Inflammatory macrophage (primary cell): ENCODE results near the gene TELO2.

Experiments
- DNase-seq, 2 donors: peaks; one replicate each; pipeline ENCODE4 v3.0.0-alpha.2; 2020 to 2022

The TELO2 gene

DNA sequence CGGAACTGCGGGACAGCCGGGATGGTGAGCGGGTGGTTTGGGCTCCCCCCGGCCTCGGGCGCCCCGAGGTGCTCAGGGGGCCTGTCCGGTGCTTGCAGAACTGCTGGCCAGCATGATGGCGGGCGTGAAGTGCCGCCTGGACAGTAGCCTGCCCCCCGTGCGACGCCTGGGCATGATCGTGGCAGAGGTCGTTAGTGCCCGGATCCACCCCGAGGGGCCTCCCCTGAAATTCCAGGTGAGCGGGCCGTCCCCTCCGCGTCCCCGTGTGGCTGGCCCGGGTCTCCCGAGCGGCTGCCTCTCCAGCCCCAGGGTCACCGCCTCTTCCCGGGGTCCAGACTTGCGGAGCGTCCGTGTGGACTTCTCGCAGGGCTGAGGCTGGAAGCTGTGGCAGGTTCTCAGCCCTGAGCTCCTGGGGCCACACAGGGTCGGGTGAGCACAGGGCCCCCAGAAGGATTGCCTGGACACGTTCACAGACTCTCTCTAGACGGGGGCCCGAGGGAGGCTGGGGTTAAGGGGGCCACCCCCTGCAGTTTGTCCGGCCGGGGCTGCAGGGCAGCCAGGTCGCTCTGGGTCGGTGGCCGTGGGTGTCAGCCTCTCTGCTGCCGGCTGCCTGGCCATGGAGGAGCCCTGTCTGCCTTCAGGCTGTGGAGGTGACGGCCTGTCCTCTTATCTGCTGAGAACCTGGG lies 7.4 kb downstream of the TELO2 start:
- no peak for DNase-seq

DNA sequence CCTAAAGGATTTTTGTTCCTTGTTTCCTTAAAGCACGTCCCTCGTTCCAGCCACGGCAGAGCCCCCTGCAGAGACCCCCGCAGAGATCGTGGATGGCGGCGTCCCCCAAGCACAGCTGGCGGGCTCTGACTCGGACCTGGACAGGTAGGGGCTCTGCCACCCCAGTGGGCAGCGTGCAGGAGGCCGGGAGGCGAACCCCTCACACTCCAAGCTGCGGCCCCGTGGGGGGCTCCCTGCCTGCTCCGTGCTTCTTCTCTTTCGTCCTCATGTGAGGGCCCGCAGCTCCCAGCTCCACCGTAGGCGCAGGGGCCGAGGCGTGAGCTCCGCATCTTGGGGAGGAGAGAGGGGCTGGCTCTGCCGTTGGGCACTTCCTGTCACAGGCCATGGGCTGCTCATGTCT lies 8.5 kb downstream of the TELO2 start:
- no peak for DNase-seq

DNA sequence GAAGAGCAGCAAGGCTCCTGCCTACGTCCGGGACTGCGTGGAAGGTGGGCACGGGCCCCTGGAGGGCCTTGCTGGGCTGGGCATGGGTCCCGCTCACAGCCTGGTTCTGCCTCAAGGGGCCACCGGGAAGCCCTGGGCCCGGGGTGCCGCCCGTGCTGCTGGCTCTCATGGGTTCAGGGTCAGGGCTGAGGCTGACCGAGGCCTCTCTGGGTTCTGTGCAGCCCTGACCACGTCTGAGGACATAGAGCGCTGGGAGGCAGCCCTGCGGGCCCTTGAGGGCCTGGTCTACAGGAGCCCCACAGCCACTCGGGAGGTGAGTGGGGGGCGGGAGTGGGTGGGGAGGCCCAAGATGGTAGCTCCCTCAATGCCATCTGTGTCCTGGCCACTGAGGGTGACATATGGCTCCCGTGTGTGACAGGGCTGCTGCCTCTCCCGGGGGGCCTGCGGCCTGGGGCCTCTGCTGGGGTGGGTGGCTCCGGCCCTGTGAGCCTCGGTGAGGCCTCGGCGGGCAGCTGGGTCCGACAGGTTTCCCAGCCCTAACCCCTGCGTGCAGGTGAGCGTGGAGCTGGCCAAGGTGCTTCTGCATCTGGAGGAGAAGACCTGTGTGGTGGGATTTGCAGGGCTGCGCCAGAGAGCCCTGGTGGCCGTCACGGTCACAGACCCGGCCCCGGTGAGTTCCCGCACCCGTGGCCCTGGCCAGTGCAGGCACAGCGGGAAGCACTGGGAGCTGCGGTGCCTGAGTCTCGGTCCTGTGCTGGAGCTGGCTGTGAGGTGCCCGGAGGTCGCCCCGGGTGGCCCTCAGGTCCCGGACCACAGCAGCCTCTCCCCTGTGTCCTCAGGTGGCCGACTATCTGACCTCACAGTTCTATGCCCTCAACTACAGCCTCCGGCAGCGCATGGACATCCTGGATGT lies 9.2 kb downstream of the TELO2 start:
- DNase-seq = no peak

DNA sequence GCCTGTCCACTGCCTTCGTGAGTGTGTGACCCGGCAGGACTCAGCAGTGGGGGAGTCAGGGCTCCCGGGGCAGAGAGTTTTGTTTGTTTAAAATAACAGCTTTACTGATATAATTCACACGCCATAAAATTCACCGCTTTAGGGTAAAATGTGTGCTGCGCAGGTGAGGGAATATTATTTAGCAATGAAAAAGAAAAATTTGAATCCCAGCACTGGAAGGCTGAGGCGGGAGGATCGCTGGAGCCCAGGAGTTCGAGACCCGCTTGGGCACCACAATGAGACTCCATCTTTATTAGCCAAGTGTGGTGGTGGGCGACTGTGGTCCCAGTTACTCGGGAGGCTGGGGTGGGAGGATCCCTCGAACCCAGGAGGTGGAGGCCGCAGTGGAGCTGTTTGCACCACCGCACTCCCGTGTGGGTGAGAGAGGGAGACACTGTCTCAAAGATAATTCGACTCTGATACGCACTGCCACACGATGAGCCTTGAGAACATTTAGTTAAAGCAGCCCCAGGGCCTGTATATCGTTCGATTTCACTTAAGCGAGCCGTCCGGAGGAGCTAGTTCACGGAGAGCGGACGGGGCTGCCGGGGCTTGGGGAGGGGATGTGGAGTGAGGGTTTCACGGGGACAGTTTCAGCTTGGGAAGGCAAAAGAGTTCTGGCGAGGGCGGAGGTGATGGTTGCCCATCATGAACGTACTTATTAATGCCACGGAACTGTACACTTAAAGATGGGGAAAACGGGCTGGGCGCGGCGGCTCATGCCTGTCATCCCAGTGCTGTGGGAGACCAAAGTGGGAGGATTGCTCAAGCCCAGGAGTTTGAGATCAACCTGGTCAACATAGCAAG lies 10.2 kb downstream of the TELO2 start:
- no peak for DNase-seq

DNA sequence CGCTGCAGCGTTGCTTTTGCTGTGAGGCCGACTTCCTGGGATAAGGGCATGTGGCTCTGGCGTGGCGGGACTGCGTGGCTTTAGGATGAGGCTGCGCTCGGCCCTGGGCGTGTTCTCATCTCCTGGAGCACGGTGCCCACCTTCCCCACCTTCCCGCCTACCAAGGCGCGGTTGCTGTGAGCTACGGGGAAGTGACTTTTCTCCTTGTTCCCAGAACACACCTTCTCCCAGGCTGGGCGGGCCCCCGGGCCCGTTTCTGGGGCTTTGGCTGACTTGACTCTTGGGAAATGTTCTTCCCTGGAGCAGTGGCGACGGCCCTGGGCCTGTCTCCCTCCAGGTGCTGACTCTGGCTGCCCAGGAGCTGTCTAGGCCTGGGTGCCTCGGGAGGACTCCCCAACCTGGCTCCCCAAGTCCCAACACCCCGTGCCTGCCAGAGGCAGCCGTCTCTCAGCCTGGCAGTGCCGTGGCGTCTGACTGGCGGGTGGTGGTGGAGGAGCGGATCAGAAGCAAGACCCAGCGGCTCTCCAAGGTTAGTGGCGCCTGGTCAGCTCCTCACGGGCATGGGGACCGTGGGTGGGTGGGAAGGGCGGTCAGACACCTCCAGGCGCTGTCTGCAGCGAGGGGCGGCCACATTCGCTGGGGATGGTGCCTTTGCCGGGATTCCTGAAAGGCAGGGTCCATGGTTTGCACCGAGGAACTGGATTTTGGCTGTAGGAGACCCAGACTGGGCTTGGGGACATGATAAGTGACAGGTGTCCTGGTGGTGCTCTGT lies 12.1 kb downstream of the TELO2 start:
- no peak for DNase-seq

DNA sequence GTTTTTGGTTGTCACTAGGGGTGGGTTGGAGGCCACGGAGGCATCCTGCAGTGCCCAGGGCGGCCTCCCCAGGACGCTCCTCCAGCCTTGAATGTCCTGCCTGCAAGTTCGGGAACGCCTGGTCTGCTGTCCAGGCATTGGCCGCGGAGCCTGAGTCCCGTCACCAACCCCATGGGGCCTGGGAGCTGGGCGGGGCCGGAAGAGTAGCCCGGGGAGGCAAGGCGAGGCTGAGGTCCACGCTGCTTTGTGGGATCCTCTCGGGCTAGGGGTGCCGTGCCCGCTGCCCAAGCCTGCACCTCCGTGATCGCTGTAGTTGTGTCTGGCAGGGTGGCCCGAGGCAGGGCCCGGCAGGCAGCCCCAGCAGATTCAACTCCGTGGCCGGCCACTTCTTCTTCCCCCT lies 12.8 kb downstream of the TELO2 start:
- DNase-seq = no peak

DNA sequence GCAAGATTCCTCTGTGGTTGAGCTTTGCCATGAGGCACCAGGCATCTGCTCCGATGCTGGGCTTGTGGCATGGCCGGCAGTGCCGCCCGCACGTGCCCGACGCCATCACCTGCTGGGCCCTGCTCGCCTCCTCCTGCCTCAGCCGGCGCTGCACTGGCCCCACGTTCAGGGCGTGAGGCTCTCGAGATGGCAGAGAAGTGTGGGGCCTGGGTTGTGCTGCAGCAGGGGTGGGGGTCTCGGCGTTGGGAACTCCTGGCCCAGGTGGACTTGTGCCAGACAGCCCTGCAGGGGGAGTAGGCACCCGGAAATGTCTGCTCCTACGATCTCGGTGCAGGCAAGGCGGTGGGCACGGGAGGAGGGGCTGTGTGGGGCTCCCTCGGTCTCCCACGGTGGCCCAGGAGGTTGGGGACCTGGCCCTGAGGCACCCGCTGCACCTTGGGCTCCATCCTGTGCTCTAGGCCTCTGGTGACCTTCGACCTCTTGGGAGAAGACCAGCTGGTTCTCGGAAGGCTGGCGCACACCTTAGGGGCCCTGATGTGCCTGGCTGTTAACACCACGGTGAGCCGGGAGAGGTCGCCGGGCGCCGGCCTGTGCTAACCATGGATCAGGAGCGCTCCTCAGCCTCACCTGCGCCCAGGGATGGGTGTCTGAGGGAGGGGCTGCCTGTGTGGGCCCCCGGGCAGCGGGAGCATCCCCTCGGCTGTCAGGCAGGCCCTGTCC lies 13.5 kb downstream of the TELO2 start:
- DNase-seq = no peak

DNA sequence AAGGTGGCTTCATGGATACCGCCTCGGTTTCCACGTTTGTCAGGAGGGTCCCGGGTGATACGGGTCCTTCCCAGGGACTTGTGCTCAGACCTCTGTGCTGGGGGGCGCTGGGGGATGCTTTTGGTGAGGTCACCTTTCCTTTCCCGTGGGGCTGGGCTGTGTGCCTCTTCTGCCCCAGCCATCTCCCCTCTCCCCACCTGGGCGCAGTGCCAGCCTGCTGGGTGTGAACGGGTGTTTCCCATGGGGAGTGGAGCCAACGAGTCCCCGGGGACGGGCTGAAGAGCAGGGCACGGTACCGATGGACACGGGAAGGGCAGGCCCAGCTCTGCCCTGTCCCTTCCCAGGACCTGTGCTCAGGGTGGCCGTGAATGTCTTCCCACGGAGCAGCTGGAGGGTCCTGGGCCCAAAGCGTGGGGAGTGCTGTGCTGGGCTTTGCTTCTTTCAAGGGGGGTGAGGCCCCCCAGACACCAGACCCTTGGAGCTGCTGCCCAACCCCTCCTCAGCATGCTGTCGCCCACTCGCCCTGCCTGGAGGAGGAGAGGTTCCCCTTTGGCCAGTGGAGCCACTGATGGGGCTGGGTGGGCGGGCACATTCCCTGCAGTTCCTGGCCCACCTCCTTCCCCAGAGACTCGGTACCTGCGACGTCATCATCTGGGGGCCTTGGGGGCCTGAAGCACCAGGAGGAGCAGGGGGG lies 15.5 kb downstream of the TELO2 start:
- DNase-seq = no peak

DNA sequence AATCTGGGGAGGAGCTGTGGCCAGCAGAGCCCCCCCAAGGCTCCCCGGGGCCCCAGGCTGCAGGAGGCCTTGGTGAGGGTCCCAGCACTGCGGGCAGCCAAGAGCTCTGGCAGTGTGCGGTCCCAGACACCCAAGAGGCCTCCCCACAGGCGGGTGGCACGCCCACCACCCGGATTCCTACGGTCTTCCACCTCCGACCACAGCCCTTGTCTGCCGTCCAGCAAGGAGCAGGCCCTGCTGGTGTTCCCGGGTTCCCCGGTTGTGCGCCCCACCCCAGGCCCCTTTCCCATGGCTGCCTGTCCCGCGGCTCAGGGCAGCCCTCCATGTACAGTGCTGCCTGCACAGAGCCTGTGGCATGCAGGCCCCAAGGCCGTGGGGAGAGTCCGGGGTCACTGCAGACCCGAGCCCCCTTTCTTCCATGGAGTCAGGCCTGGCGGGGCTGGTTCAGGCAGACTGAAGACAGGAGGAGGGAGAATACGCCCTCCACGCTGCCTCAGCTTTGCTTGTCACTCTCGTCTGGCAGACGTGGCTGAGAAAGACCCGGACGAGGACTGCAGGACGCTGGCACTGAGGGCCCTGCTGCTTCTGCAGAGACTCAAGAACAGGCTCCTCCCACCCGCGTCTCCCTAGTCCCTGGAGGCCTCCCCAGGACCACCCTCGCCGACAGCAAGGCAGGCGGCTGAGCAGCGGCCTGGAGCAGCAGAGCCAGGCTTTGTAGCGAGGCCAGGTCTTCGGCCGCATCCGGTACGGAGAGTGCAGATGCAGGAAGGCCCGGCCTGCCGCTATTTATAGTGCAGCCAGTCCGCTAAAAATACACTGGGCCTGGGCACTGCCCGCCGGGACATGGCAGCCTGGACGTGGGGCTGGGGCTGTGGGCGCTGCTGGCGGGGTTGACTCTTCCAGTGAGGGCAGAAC lies 16.4 kb downstream of the TELO2 start:
- DNase-seq = no peak

DNA sequence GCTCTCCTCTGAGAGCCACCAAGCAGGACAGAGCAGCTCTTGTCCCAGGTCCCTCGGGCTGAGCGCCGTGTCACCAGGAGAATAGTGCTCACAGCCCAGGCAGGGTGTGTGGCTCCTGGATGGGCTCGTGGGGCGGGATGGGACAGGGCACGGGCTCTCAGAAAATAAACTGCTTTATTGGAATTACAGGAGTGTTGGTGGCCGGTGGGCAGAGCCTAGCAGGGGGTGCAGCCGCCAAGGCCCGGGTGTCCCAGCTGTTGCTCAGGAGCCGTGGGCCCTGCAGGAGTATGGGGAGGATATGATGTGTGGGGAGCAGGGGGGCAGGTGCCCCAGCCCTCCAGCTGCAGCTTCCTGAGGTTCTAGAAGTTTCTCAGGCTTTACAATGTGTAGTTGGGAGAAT lies 17.1 kb downstream of the TELO2 start:
- no peak for DNase-seq

DNA sequence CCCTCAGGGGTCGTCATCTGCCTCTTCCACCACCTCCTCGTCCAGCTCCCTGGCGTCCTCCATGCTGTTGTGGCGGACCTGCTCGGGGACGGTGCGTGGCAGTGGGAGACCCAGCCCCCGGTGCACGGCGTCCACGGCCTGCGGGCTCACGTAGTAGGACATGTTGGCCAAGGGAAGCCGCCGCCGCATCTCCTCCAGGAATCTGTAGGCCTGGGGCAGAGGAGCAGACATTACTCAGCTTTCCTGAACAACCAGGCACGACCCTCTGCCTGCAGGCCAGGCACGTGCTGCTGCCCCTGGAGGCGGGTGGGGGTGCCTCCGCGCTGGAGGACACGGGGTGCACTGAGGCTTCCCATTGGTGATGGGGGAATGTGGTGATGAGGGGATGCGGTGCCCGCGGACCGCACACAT lies 17.8 kb downstream of the TELO2 start:
- no peak for DNase-seq

DNA sequence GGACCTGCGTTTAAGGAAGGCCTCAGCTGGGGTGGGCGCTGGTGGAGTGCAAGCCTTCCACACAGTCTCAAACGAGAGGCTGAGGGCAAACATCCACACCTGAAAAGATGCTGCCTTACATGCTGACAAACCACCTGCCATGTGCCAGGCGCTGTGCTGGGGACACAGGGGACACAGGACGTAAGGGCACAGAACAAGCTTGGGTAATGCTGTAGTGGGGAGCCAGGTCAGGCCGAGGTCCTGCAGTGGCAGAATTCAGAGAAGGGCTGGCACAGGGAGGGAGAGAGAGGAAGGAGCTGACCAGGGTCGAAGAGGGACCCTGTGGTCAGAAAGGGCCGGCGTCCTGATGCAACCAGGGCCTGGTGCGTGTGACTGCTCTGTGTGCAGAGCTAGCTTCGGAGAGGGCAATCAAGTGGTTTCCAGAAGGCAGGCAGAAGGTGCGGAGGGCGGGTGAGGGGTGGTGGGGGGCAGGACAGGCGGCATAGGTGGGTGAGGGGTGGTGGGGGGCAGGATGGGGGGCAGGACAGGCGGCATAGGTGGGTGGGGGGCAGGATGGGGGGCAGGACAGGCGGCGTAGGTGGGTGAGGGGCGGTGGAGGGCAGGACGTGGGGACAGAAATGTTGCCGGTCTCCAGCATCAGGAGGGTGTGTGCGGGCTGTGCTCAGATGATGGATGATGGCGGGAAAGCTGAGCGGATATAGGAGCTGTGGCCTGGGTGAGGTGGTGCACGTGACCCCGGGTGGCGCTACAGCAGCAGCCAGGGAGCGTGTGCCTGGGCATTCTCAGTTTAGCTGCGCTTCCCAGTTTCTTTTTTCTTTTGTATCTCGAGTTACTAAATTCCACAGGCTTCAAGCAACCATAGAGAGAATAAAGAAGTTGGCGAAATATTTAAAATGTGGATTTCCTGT lies 18.8 kb downstream of the TELO2 start:
- DNase-seq = no peak

DNA sequence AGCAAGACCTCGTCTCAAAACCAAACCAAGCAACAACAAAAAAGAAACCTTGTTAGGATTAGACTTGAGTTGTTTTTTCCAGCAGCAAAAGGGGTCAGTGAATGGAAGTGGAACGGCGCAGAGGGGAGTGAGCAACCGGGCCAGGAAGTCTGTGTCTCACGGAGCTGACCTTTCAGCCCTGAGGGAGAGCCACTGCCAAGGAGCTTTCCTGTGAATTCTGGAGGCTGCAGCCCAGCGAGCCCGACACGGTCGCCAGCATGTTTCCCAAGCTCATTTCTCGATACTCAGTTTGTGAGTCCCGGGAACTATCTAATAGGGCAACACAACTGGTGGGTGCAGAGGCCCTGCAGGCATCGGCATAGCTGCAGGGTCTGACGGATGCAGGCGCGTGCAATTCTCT lies 19.6 kb downstream of the TELO2 start:
- DNase-seq = no peak

DNA sequence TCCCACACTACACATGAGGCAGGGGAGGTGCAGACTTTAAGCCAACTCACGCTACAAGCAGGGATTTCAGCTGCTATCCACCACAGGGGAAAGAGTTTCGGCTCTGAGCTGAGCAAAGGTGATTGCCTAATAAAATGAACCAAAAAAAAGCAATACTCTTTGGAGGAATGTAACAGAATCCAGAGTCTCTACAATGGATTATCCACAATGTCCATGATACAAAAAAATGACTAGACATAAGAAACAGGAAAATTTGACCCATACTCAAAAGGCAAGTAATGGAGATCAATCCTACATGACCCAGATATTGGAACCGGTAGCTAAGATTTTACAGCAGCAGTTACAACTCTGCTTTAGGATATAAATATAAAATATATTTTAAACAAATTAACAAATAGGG lies 21.3 kb downstream of the TELO2 start:
- DNase-seq = no peak

DNA sequence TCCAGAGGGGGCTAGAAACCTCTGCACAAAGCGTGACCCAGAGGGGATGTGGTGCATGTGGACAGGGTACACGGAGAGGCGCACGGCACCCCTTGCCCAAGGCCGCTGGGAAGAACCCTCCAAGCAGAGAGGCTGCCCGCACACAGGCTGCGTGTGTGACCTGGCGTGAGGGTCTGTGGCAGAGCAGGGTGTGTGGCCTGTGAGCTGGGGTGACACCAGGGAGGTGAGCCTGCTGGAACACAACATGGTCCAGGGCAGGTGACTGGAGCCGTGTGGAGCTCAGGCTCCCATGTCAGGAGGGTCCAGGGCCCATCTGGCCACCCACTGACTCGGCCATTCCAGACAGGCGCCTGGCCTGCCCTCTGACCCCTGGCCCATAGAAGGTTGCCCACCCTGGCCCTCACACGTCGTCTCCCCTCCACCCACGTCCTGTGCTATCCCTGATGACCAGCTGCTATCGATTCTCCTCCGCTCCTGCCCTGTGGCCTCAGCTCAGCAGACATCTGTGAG lies 25.5 kb downstream of the TELO2 start:
- DNase-seq = no peak

DNA sequence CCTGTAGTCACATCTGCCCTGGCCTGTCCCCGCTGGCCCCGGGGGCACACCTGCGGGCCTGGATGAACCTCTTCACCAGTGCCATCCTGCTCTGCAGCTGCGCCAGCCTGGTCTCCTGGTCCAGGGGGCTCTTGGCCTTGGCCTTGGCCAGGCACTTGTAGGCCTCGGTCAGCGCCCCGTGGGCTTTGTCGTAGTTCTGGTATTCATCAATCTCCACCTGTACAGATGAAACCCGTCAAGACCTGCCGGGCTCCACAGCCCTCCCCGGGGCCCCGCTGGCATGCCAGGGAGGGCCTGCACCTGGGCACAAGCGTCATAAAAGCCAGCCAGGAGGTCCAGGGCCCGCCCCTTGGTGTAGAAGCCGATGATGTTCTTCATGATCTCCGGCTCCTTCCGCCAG lies 26.7 kb downstream of the TELO2 start:
- no peak for DNase-seq

DNA sequence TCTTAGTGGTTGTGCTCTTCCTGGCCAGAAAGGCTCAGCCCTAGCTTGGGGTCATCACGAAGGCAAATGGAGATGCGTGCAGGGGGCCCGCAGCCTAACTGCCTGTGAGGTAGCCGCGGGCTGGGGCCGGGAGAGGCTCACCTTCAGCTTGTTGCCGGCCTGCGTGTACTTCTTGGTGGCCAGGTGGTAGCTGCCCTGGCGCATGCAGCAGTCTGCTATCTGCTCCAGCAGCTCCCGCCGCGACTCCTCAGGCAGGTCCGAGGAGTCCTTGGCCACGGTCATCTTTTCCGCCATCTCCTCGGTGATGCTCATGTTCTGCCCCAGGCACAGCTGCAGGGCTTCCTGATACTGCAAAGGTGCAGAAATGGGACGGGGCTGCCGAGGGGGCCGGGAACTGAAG lies 27.3 kb downstream of the TELO2 start:
- DNase-seq = no peak

DNA sequence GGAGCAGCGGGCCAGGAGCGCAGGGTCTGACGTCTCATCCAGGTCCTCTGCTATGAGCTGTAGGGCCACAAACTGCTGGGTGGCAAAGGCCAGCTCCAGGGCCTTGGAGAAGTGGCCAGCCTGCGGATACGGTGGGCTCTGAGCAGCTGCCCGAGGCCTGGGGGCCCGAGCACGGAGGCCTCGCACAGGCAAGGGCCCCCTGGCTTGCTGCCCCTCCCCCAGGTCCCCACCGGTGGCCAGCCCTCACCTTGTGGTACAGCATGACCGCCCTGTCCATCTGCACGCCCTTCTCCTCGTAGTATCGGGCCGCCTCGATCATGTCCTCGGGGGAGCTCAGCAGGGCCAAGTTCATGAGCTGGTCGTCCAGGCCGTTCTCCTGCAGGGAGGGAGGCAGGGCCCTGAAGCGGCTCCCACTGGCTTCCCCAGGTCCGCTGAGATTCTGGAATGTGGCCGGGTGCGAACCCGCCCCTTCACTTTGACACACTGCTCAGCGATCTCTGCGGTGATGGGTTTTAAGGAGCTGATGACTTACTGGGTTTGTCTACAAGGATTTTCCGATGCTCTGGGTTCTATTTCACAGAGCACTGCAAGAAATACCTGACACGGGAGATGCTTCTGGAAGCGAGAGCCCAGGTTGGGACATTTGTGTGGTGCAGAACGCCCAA lies 30.6 kb downstream of the TELO2 start:
- DNase-seq = no peak
